DND-41 (cell line): ENCODE data around the gene CES4A.

Source experiments
- EZH2 ChIP-seq: IDR thresholded peaks from 3 replicates; pipeline ENCODE4 v1.6.1; 2012; ENCODE audit warnings: borderline replicate concordance, low read depth, mild to moderate bottlenecking, moderate library complexity, low read length, inconsistent platforms; ENCODE audit not compliant: severe bottlenecking
- TF ChIP-seq, protein P1 (sequence below): IDR thresholded peaks from 2 replicates; pipeline ENCODE4 v1.5.1; 2012; ENCODE audit warnings: borderline replicate concordance, low read length, moderate library complexity, mild to moderate bottlenecking; ENCODE audit not compliant: poor library complexity, severe bottlenecking; ENCODE audit errors: extremely low read depth

DNA sequence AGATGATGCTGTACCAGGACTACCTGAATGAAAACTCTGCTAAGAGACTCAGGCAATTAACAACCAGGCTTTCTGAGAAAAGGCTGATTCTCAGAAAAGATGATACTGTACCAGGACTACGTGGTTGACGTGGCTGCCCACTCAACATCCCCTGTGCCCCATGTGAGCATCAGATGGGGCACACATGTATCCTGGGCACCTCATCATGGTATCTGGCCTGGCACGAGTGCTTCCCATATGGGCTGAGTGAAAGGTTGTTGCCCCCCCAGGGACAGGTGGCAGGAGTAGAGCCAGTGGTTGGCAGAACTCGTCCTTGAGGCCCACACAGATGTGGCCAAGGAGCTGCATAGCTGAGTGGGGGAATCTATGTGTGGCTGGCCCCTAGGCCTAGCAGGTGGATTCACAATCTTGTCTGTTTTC, 3.5 kb upstream of the CES4A start:
- TF ChIP-seq, protein P1, sequence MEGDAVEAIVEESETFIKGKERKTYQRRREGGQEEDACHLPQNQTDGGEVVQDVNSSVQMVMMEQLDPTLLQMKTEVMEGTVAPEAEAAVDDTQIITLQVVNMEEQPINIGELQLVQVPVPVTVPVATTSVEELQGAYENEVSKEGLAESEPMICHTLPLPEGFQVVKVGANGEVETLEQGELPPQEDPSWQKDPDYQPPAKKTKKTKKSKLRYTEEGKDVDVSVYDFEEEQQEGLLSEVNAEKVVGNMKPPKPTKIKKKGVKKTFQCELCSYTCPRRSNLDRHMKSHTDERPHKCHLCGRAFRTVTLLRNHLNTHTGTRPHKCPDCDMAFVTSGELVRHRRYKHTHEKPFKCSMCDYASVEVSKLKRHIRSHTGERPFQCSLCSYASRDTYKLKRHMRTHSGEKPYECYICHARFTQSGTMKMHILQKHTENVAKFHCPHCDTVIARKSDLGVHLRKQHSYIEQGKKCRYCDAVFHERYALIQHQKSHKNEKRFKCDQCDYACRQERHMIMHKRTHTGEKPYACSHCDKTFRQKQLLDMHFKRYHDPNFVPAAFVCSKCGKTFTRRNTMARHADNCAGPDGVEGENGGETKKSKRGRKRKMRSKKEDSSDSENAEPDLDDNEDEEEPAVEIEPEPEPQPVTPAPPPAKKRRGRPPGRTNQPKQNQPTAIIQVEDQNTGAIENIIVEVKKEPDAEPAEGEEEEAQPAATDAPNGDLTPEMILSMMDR, result no peak
- TF ChIP-seq EZH2, result no peak
